Measurements from ENCODE around the gene PRAMEF13.
"Not testable (repeated sequence)": the region's sequence is repeated elsewhere in the genome, so short reads cannot be mapped to it uniquely, and the experiment has no call there.

Gene PRAMEF13

DNA sequence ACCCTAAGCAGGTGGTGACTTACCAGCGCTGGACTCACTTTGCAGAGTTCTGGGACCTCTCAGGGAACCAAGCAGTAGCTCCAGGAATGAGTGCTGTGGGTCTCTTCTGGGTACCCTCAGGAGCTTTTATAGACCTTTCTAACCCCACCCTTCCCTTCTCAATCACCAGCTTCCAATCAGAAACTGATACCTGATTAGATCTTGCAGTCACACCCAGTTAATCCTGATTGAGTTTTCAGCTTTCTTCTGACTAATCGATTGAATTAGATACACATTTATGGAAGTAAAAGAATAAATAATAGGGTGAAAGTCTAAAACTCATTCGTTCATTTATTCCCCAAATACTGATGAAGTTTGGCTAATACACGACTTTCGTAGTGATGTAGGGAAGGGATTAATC lies at the start of gene PRAMEF13:
Gene PRAMEF13, minus strand, starts transcription at position 101 of the 400 bp plus-strand sequence. CDS start 1,820 bp downstream, outside the sequence.
- DNase-seq, result not testable (repeated sequence)

DNA sequence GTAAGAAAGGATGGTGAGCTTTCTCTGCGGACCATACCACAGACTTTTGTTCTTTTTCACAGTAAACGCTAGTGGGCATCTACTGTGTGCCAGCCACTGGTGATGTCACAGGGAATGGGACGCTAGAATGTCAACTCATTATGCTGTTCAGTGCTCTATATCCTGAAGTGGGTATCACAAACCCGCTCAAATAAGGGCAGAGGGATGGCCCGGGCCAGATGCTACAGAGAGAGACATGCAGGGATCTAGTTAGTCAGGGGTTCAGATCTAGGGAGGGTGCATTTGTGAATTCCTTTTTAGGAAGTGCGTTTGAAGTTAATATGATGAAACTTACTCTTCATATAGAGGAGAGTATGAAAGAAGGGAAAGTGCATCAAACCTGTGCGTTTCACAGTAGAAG lies 45.9 kb upstream of the PRAMEF13 start:
- DNase-seq, result not testable (repeated sequence)

DNA sequence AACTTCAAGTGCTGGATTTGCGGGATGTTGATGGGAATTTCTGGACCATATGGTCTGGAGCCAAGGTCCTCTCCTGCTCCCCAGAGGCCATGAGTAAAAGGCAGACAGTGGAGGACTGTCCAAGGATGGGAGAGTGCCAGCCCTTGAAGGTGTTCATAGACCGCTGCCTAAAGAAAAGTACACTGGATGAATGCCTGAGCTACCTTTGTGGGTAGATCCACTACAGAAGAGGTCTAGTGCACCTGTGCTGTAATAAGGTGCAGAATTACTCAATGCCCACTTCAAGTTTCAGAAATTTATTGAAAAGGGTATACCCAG lies 45.3 kb upstream of the PRAMEF13 start:
- not testable (repeated sequence) for DNase-seq

DNA sequence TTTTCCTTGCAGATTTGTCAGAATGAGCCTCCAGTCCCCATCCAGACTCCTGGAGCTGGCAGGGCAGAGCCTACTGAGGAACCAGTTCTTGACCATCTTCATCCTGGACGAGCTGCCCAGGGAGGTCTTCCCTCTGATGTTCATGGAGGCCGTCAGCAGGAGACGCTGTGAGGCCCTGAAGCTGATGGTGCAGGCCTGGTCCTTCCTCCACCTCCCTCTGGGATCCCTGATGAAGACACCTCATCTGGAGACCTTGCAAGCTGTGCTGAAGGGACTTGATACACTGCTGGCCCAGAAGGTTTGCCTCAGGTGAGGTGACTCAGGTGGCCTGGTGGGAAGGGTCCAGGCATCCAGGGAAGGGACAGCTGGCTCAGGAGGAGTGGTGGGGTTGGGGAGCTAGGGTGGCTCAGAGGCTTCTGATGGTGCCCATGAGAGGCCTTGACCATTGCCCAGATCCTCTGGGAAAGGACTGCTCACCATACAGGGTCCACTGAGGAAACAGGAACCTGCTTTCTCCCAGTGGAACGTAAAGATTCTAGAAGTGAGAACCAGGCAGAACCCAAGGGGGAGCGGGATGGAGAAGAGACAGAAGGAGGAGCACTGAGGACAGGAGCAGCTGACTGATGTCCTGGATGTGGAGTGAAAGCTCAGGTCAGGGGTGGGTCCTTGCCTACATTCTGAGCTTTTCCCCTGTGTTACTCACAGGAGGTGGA lies 44.8 kb upstream of the PRAMEF13 start:
- DNase-seq, result not testable (repeated sequence)

GRCh38 chr1:13243536-13244263 lies 42.5 kb upstream of the PRAMEF13 start:
- not testable (repeated sequence) for DNase-seq

DNA sequence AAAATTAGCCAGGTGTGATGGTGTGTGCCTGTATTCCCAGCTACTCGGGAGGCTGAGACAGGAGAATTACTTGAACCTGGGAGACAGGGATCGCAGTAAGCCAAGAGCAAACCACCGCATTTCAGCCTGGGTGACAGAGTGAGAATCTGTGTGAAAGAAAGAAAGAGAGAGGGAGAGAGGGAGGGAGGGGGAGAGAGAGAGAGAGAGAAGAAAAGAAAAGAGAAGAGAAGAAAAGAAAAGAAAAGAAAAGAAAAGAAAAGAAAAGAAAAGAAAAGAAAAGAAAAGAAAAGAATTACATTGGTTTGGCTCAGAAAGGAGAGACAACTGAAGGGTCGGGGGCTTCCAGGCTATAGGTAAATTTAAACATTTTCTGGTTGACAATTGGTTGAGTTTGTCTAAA lies 38.4 kb upstream of the PRAMEF13 start:
- not testable (repeated sequence) for DNase-seq

DNA sequence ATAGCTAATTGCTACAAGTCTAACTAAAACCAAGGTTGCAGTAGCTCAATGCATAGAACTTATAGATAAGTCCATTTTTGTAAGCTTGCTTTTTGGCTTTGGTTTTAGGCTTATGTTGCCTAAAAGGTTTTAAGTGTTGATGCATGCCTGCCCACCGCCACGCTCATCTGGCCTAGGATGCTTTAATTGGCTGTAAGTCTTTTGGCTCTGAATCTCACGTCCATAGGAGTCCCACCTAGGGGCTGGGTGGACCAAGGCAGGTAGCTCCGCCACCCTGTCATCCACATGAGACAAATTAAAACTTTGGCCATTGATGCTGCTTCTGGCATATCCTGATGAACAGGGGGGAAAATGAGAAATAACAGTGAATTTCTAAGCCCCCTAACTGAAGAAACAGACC lies 36.4 kb upstream of the PRAMEF13 start:
- DNase-seq, result not testable (repeated sequence)

DNA sequence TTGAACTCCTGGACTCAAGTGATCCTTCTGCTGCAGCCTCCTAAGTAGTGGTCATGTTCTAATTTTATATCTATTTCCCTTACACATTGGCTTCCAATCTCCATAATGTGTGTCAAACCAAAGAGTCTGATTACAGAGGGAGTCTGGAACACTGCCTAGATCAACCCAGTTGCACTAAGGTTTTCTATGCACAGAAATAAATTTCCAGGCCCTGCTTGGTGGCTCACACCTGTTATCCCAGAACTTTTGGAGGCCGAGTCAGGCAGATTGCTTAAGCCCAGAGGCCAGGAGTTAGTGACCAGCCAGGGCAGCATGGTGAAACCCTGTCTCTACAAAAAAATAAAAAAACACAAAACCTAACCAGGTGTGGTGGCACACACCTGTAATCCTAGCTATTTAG lies 32.8 kb upstream of the PRAMEF13 start:
- DNase-seq, result not testable (repeated sequence)

DNA sequence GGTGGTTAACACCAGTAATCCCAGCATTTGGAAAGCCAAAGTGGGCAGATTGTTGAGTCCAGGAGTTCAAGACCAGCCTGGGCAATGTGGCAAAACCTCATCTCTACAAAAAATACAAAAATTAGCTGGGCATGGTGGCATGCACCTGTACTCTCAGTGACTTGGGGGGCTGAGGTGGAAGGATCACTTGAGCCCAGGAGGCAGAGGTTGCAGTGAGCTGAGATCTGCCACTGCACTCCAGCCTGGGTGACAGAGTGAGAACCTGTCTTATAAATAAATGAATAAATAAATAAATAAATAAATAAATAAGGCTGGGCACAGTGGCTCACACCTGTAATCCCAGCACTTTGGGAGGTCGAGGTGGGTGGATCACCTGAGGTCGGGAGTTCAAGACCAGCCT lies 30.8 kb upstream of the PRAMEF13 start:
- DNase-seq, result not testable (repeated sequence)

- DNase-seq, result not testable (repeated sequence)
Measured at GRCh38 chr1:13231061-13231750, 30.0 kb upstream of the PRAMEF13 start.

GRCh38 chr1:13230601-13231000 lies 29.4 kb upstream of the PRAMEF13 start:
- DNase-seq, result not testable (repeated sequence)

DNA sequence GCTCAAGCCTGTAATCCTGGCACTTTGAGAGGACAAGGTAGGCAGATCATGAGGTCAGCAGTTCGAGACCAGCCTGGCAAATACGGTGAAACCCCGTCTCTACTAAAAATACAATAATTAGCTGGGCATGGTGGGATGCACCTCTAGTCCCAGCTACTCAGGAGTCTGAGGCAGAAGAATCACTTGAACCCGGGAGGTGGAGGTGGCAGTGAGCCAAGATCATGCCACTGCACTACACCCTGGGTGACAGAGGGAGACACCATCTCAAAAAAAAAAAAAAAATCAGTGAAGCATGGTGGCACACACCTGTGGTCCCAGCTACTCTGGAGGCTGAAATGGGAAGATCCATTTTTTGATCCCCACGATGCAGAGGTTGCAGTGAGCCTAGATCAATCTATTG lies 28.9 kb upstream of the PRAMEF13 start:
- DNase-seq, result not testable (repeated sequence)

- no peak for DNase-seq
Measured at GRCh38 chr1:13228343-13228781, 27.2 kb upstream of the PRAMEF13 start.

GRCh38 chr1:13227271-13228055 lies 26.3 kb upstream of the PRAMEF13 start:
- not testable (repeated sequence) for DNase-seq

DNA sequence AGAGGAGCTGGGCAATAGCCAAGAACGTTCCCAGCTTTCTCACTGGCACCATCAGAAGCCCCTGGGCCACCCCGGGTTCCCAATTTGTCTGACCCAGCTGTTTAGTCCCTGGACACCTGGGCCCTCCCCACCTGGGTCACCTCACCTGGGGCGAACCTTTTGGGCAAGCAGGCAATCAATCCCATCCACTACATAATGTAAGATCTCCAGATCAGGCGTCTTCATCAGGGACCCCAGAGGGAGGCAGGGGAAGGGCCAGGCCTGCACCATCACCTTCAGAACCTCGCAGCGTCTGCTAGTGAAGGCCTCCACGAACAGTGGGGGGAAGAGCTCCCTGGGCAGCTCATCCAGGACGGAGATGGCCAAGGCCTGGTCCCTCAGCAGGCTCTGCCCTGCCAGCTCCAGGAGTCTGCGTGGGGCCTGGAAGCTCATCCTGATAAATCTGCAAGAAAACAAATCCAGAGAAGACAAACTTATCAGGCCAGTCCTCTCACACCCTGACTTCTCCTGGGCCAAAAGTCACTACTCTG lies 24.5 kb upstream of the PRAMEF13 start, which contains the start of gene PRAMEF18:
Gene PRAMEF18, minus strand, starts transcription at position 480 of the 530 bp plus-strand sequence. Its CDS starts 48 bp downstream, at position 432.
- DNase-seq, result not testable (repeated sequence)

GRCh38 chr1:13224480-13225060 lies 23.4 kb upstream of the PRAMEF13 start:
- DNase-seq, result no peak

GRCh38 chr1:13222788-13223187 lies 21.6 kb upstream of the PRAMEF13 start:
- DNase-seq, result not testable (repeated sequence)

GRCh38 chr1:13219203-13219602 lies 18.0 kb upstream of the PRAMEF13 start:
- not testable (repeated sequence) for DNase-seq

- not testable (repeated sequence) for DNase-seq
Measured at GRCh38 chr1:13216619-13217018, 15.4 kb upstream of the PRAMEF13 start.

DNA sequence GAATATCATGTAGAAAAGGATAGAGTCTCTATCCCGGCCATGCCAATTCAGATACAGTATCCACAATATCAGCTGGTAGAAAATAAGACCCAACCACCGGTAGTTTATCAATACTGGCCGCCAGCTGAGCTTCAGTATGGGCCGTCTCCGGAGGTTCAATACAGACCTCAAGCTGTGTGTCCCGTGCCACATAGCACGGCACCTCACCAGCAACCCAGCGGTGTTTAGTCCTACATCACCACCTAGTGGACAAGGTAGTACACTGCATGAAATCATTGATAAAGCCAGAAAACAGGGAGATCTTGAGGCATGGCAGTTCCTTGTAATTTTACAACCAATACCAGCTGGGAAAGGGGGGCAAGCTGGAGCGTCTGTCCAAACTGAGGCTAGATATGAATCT lies 7.5 kb upstream of the PRAMEF13 start:
- not testable (repeated sequence) for DNase-seq

GRCh38 chr1:13171548-13171947 lies 29.7 kb downstream of the PRAMEF13 start, which contains the start of gene PRAMEF9:
Gene PRAMEF9, plus strand, starts transcription at chr1:13171848. Its CDS starts 3,433 bp downstream, at chr1:13175281.
- not testable (repeated sequence) for DNase-seq

- not testable (repeated sequence) for DNase-seq
Measured at GRCh38 chr1:13165531-13165930, 35.7 kb downstream of the PRAMEF13 start, which contains the start of gene HNRNPCL4. Gene HNRNPCL4, minus strand, starts transcription at chr1:13165631. Its CDS starts 164 bp downstream, at chr1:13165467.
